Urinary bladder (tissue), 4 donors: ENCODE data around the gene IRAK2. TPM values are rescaled to one million over a fixed set of nuclear protein-coding genes. Genes with fewer than 3 reads are reported as not detected.

Experiments
- DNase-seq: peaks from one replicate; pipeline ENCODE4 v3.0.0-alpha.2; 2015; ENCODE audit errors: extremely low spot score
- H3K27ac ChIP-seq: one replicate; pipeline ENCODE4 v1.5.1; 2013; ENCODE audit warnings: low read depth, mild to moderate bottlenecking, moderate library complexity
- H3K36me3 ChIP-seq: one replicate; pipeline ENCODE4 v1.6.1; 2013; ENCODE audit warnings: mild to moderate bottlenecking, moderate library complexity; ENCODE audit not compliant: insufficient read depth
- H3K4me1 ChIP-seq: one replicate; pipeline ENCODE4 v1.6.1; 2013; ENCODE audit warnings: mild to moderate bottlenecking, moderate library complexity; ENCODE audit not compliant: insufficient read depth
- H3K4me3 ChIP-seq: one replicate; pipeline ENCODE4 v1.5.1; 2013; ENCODE audit warnings: low read depth, low read length
- WGBS: extraction: QIAGEN DNeasy Blood & Tissue Kit; methylation state at CpG from one replicate; pipeline ENCODE4 v1.1.7; 2013; 5-methylcytosine and 5-hydroxymethylcytosine counted together
- polyA plus RNA-seq: library from polyadenylated mRNA; stranded (reverse); fragments of 200-250 nt; gene quantifications from one replicate; pipeline ENCODE4 v1.2.3, GENCODE V29; 2013
- total RNA-seq: library from RNA; depleted of rRNA; stranded (reverse); fragments of >200 nt; gene quantifications from one replicate; pipeline ENCODE4 v1.2.3, GENCODE V29; 2014
- donor health status: healthy with polysubstance abuse.
- donor health status: healthy.

The IRAK2 gene
- total and polyA plus RNA-seq, 2 donors = 2.9 to 4.1 TPM

DNA sequence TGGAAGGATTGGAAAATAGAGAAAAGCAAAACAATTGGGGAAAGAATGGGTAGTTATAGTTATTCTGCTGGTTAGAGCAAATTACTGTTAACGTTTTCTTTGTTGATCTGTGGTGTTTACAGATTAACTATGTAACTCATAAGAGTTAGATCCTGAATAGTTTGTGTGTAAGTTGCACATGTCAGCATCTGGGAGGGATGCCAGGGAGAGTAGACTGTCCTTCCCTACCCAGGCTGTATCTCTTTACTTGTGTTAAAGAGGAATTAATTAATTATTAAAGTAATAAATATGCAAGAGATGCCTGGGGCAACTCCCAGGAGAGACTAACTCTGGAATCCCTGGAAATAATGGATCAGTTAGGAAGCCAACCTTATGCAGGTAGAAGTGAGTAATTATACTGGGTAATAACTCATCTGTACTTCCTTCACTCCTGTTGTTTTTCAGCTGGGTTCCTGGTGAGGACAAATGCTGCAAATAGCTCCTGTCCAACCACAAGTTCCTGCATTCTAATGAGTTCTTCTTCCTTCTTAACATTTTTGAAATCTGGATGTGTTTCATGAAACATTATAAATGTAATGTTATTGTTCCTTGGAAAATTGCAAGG lies 109.1 kb downstream of the IRAK2 start:
- H3K27ac ChIP-seq = no peak overlapping the region
- H3K4me3 ChIP-seq = no peak overlapping the region
- H3K36me3 ChIP-seq = peaks cover 4% of the 10 kb centered on the region
- H3K4me1 ChIP-seq = peaks cover 2% of the 10 kb centered on the region
- 19% methylated on average over 1 of the region's 1 CpG for WGBS
- no peak for DNase-seq

DNA sequence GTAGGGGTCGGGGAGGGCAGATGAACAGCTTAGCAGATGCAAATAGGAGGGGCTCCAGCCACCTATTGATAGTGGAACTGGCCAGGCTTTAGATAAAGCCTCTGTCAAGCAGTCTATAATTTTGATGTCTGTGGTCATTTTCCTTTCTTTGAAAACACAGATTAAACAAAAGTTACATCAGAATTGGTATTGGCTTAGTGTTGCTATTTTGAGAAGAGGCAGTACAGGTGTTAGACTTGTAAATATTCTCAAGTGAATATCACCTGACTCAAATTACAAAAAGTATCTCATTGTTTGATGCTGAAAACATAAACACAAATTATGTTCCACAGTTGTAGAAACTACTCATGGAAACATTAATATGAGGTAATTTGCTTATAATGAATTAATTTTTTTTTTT lies 109.9 kb downstream of the IRAK2 start:
- Histone ChIP-seq H3K27ac (no peak overlapping the region), H3K4me1 (peaks cover 2% of the 10 kb centered on the region), H3K36me3 (peaks cover 5% of the 10 kb centered on the region), H3K4me3 (no peak overlapping the region)
- 82% methylated on average over 1 of the region's 1 CpG for WGBS
- no peak for DNase-seq

DNA sequence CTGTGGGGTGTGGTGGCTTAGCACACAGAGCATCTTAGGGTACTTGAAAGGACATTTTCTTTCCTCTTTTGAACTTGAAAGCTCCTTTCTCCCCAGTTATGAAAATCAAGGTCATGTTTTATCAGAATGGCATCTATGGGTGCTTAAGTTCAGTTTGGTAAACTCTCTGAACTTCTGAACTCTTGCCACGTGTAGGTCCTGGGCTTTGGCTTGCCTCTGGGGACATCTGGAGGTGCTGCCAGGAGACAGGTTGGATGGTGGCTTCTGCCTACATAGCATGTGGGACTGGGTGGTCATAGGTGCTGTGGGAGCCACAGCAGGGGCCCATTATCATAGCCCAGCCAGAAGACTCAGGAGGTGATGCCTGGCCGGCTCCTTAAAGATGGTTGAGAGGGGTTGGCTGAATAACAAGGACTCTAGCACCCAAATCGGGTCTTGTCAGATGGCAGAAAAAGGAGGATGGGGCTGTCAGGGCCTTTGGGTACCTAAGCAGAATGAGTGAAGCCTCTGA lies 112.5 kb downstream of the IRAK2 start:
- H3K4me1 ChIP-seq = peaks cover 2% of the 10 kb centered on the region
- 78% methylated on average over 3 of the region's 3 CpGs for WGBS
- peaks cover 6% of the 10 kb centered on the region for H3K36me3 ChIP-seq
- DNase-seq = no peak
- H3K4me3 ChIP-seq = no peak overlapping the region
- H3K27ac ChIP-seq = no peak overlapping the region

DNA sequence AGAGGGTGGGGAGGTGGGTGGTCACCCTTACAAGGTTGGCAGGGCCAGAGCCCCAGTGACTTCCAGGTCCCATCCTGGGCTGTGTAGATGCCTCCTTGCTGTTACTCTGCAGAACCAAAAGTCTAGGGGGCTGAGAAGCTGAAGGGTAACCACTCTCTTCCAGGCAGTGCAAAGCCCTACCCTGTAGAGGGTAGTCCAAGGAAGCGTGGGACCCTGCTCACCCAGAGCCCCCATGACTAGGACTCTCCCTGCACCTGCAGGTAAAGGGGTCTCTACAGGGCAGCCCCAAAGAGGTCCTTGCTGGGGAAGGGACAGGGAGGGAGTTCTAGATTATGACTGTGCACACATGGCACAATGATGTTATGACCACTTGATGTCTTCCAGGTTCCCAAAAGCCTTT lies 113.8 kb downstream of the IRAK2 start:
- H3K27ac ChIP-seq = no peak overlapping the region
- H3K36me3 ChIP-seq = peaks cover 6% of the 10 kb centered on the region
- no peak for DNase-seq
- H3K4me1 ChIP-seq = peaks cover 2% of the 10 kb centered on the region
- no peak overlapping the region for H3K4me3 ChIP-seq
- 98% methylated on average over 1 of the region's 1 CpG for WGBS

DNA sequence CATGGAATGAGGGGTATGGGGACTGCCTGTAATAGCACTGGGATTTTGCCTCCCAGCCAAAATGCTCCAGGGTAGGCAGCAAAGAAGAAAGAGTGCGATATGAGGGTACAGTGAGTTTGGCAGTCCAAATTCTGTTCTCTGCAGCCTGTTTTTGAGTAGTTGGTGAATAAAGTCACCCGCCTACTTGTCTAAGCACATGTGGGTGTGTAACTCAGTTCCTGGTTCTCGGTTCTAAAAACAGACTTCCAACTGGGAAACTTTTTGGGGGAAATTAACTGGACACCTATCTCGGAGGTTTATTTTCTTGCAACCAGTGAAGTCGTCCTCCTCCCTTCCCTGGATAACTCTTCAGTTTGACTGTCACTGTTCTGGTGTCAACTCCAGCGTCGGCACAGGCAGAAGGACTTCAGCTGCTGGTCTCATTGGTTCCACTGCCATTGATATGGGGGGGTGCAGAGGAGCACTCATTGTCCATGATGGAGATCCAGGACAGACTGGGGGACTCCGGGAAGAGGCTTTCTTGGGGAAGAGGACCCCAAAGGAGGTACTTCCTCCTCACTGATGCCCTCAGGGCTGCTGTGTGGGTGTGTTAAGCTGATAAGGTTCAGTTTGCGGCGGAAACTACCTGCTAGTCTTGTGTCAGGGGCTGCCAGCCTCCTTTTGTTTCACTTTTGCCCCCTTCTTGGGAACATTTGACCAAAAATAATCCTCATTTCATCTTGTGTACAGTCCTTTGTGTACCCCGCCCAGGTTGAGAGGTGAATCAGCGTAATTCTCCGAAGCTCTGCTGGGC lies 114.9 kb downstream of the IRAK2 start:
- H3K27ac ChIP-seq = no peak overlapping the region
- H3K4me1 ChIP-seq = peaks cover 2% of the 10 kb centered on the region
- H3K36me3 ChIP-seq = peaks cover 6% of the 10 kb centered on the region
- WGBS = 93% methylated on average over 13 of the region's 13 CpGs
- H3K4me3 ChIP-seq = no peak overlapping the region
- no peak for DNase-seq

DNA sequence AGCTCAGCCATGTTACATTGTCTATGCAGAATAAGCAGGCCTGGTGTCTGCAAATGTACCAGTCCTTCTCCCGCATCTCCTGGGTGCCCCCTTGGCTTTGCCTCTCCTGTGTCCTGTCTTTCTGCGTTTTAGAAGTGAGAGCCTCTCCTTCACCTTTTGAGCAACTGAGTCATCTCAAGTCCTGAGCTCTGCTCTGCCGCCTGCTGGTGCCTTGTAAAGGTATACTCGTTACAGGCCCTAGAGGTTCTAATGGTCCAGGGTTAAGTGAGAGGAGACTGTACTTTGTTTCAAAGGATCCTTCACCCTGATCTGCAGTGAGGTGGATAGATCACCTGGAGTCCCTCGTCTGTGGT lies 115.4 kb downstream of the IRAK2 start:
- no peak for DNase-seq
- 79% methylated on average over 5 of the region's 5 CpGs for WGBS
- Histone ChIP-seq H3K36me3 (peaks cover 6% of the 10 kb centered on the region), H3K4me3 (no peak overlapping the region), H3K4me1 (peaks cover 2% of the 10 kb centered on the region), H3K27ac (no peak overlapping the region)

DNA sequence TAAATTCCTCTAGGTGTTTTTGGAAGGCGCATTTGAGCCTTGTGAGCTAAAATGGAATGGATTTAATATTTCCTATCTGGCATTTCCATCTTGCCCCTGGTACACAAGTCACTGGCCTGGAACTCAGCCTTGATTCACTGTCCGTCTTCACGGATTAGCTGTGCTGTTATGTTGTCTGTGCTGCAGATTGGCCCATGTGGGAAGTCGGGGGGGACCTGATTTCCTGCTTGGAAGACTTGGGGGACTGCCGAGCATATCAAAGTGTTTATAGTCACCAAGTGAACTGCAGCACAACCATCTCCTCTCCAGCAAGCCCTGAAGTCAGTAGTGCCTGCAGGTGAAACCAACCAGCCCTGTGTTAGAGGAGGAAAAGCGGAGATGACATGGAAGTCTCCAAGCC lies 115.9 kb downstream of the IRAK2 start:
- Histone ChIP-seq H3K4me1 (peaks cover 2% of the 10 kb centered on the region), H3K36me3 (peaks cover 6% of the 10 kb centered on the region), H3K4me3 (no peak overlapping the region), H3K27ac (no peak overlapping the region)
- WGBS = 85% methylated on average over 6 of the region's 6 CpGs
- DNase-seq = no peak

DNA sequence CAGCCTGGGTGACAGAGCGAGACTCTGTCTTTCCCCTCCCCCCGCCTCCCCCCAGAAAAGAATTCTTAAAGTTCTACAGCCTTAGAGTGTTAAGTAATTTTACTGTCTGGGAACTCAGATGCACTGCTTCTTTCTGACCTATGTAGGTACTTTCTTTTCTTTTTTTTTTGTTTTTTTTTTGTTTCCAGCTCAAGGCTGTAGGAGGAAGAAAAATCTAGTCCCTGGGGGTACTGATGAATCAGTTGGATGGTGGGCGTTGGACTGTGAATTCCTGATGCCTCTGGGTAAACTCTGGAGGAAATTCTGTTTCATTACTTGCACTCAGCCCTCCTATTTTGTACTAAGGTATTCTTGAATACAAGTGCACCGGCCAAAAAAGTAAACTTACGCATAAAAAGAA lies 117.2 kb downstream of the IRAK2 start:
- no peak for DNase-seq

DNA sequence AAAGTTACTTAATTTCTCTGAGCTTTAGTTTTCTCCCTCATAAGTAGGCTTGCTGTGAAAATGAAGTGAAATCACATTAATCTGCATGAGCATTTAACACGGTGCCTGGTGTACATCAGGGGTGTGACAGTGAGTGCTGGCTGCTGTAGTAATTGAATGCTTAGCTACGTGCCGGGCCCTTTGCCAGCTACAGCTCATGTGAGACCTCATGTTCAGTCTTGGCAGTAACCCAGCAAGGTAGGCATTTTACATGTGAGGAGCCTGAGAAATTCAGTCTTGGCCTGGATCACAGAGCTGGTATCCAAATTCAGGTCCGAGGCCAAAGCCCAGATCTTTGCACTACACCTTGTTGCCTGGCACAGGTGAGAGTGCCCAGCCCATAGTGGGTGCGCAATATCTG lies 118.9 kb downstream of the IRAK2 start:
- DNase-seq = no peak
- no peak overlapping the region for H3K4me3 ChIP-seq
- peaks cover 3% of the 10 kb centered on the region for H3K36me3 ChIP-seq
- no peaks in the 10 kb centered on the region for H3K4me1 ChIP-seq
- H3K27ac ChIP-seq = no peak overlapping the region
- WGBS = 68% methylated on average over 5 of the region's 5 CpGs

More for the DNA sequence above, 117.2 kb downstream of the IRAK2 start:
- Histone ChIP-seq H3K4me1 (peaks cover 2% of the 10 kb centered on the region), H3K4me3 (no peak overlapping the region), H3K27ac (no peak overlapping the region), H3K36me3 (peaks cover 6% of the 10 kb centered on the region)
- 88% methylated on average over 5 of the region's 5 CpGs for WGBS

DNA sequence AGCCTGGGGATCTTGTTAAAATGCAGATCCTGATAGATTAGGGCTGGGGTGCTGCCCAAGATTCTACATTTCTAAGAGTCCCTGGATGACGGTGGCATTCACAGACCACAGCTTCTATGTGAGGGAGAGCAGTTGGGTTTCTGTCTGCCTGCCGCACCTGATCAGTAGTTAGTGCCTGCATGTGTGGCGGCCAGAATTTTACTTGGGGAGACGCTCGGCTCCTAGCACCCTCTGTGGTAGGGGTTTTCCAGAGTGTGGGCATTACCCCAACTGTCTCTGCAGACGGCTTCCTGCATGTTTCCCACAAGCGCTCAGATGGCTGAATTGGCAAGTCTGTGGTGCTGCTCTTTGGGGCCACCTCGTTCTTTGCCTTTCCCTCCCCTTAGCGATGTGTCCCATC lies 119.8 kb downstream of the IRAK2 start:
- no peak for DNase-seq
- peaks cover 2% of the 10 kb centered on the region for H3K36me3 ChIP-seq
- no peak overlapping the region for H3K4me3 ChIP-seq
- 80% methylated on average over 9 of the region's 9 CpGs for WGBS
- H3K27ac ChIP-seq = no peak overlapping the region
- no peaks in the 10 kb centered on the region for H3K4me1 ChIP-seq

DNA sequence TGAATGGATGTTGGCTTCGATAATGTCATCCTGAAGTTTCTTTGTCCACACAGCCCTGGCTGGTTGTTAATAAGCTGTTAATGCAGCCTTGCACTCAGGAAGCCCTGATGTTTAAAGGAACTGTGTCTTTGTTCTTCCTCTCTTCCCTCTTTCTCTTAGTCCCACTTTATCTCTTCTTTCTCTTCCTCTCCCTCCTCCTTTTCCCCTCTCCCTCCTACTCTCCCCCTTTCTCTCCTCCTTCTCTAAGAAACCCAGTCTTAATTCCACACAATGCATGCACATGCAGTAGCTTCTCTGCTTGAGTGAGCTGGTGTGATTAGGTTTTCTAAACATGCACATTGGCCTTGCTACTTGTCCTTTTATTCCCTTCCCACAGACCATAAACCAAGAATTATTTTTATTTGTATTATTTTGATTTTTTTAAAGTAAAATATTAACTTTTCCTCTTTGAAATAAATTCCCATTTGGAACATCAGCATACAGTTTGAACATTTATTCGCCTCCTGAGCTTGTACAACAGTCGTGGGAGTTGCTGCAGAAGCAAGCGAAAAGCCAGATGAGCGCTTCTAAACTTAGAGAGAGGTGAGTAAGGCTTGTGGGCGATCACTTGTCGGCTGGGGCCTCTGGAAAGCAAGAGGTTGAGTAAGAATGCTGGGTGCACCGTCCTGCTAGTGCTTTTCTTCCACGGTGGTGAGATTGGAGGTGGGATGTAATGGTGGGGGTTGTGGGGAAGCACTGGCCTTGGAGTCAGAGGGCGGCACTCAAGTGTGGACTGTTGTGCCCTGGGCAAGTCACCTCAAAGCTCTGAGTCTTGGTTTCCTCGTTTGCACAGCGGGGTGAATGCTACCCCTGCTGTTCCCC lies 120.8 kb downstream of the IRAK2 start:
- H3K27ac ChIP-seq = no peak overlapping the region
- WGBS = 82% methylated on average over 12 of the region's 12 CpGs
- no peaks in the 10 kb centered on the region for H3K36me3 ChIP-seq
- H3K4me3 ChIP-seq = no peak overlapping the region
- no peaks in the 10 kb centered on the region for H3K4me1 ChIP-seq
- no peak for DNase-seq

DNA sequence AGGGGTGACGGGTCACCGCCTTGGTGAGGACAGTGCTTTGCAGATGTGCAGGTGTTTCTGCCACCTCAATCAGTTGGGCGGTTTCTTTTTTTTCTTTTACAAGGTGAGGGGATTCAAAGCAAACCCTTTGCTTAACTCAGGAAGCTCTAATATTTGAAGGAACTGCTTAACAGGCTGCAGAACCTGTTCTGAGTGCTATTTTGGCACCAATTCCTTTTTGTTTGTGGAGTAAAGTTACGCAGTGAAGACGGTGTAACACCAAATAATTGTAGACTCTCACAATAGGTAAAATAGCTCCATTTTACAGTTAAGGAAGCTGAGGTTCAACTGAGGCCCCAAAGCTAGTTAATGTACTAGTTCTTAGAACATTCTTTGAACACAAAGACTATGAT lies 121.4 kb downstream of the IRAK2 start:
- DNase-seq = no peak
- Histone ChIP-seq H3K4me3 (no peak overlapping the region), H3K4me1 (no peaks in the 10 kb centered on the region), H3K36me3 (no peaks in the 10 kb centered on the region), H3K27ac (no peak overlapping the region)
- 89% methylated on average over 5 of the region's 5 CpGs for WGBS

DNA sequence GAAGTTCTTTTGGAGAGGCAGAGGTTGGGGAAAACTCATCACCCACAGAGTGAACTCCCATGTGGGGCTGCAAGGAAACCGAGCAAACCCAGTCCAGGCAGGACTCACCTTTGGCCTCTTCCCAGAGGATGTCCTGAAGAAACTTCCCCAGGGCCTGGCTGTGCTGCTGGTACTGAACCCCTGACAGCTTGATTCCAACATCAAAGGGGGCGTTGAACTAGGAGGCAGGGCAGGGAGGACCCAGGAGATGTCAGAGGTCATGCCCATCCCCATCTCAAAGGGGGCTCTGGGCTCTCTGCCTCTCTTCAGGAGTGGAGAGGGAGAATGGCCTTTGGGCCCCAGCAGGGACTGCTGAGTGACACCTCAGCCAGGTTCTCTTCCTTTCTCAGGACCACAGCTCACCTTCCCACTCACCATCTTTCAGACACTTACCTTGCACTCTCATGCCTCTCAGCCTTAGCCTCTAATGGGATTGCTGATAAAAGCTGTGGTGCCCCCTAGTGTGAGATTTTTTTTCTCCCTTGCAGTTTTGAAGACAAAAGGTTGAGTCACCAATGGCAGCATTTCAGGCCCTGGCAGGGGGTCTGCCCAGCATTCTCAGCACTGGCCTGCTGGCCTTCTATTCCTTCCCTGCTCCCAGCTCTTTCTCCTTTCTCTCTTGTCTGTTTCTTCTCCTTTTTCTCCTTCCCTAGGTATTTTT lies 122.0 kb downstream of the IRAK2 start:
- WGBS = 68% methylated on average over 2 of the region's 2 CpGs
- H3K36me3 ChIP-seq = no peaks in the 10 kb centered on the region
- no peaks in the 10 kb centered on the region for H3K4me1 ChIP-seq
- H3K27ac ChIP-seq = no peak overlapping the region
- DNase-seq = no peak
- H3K4me3 ChIP-seq = no peak overlapping the region
